H9 (cell line): ENCODE measurements around the gene ASCL1. TPM values are rescaled to one million over a fixed set of nuclear protein-coding genes. Genes with fewer than 3 reads are reported as not detected.

Experiments used
- DNase-seq: peaks from one replicate; pipeline ENCODE4 v3.0.0-alpha.2; 2017
- H2AFZ ChIP-seq: one replicate; pipeline ENCODE4 v1.6.1; 2013; ENCODE audit warnings: mild to moderate bottlenecking, low read length, control low read depth, moderate library complexity
- H2AK5ac ChIP-seq: 2 replicates; pipeline ENCODE4 v1.6.1; 2013; ENCODE audit warnings: low read length, control low read depth, mixed read lengths; ENCODE audit not compliant: insufficient read length
- H2BK120ac ChIP-seq: one replicate; pipeline ENCODE4 v1.6.1; 2013; ENCODE audit warnings: low read depth, mild to moderate bottlenecking, low read length, control low read depth, inconsistent platforms; ENCODE audit not compliant: poor library complexity, severe bottlenecking
- H2BK12ac ChIP-seq: 2 replicates; pipeline ENCODE4 v1.6.1; 2013; ENCODE audit warnings: low read length, control low read depth, mixed read lengths, low read depth; ENCODE audit not compliant: insufficient read length
- H2BK15ac ChIP-seq: 2 replicates; pipeline ENCODE4 v1.6.1; 2013; ENCODE audit warnings: low read depth, low read length, control low read depth
- H2BK20ac ChIP-seq: one replicate; pipeline ENCODE4 v1.6.1; 2013; ENCODE audit warnings: low read depth, mild to moderate bottlenecking, low read length, control low read depth, inconsistent platforms; ENCODE audit not compliant: poor library complexity, severe bottlenecking
- H2BK5ac ChIP-seq: 2 replicates; pipeline ENCODE4 v1.6.1; 2013; ENCODE audit warnings: low read length, control low read depth, mixed read lengths; ENCODE audit not compliant: insufficient read length
- H3K14ac ChIP-seq: 2 replicates; pipeline ENCODE4 v1.6.1; 2013; ENCODE audit warnings: low read length, control low read depth; ENCODE audit not compliant: insufficient read depth
- H3K18ac ChIP-seq: 2 replicates; pipeline ENCODE4 v1.6.1; 2013; ENCODE audit warnings: low read depth, mild to moderate bottlenecking, mixed read lengths, low read length, control low read depth; ENCODE audit not compliant: insufficient read length
- H3K23ac ChIP-seq: 2 replicates; pipeline ENCODE4 v1.6.1; 2013; ENCODE audit warnings: low read length, control low read depth, mixed read lengths, low read depth; ENCODE audit not compliant: insufficient read length
- H3K23me2 ChIP-seq: 2 replicates; pipeline ENCODE4 v1.6.1; 2013; ENCODE audit warnings: low read depth, mild to moderate bottlenecking, mixed read lengths, low read length, control low read depth; ENCODE audit not compliant: insufficient read length, poor library complexity, severe bottlenecking
- H3K27ac ChIP-seq: 2 replicates; pipeline ENCODE4 v1.5.1; 2013; ENCODE audit warnings: low read length, control low read depth, mixed read lengths, low read depth; ENCODE audit not compliant: insufficient read length
- H3K27me3 ChIP-seq: 2 replicates; pipeline ENCODE4 v1.6.1; 2013; ENCODE audit warnings: low read length, control low read depth, inconsistent platforms; ENCODE audit not compliant: insufficient read depth
- H3K4ac ChIP-seq: 2 replicates; pipeline ENCODE4 v1.6.1; 2013; ENCODE audit warnings: low read depth, mild to moderate bottlenecking, control low read depth, inconsistent platforms, low read length, moderate library complexity
- H3K4me1 ChIP-seq: 2 replicates; pipeline ENCODE4 v1.6.1; 2013; ENCODE audit warnings: low read length, control low read depth, inconsistent platforms; ENCODE audit not compliant: insufficient read depth
- H3K4me2 ChIP-seq: 2 replicates; pipeline ENCODE4 v1.6.1; 2013; ENCODE audit warnings: low read length, control low read depth, mixed read lengths; ENCODE audit not compliant: insufficient read length, insufficient read depth
- H3K56ac ChIP-seq: 2 replicates; pipeline ENCODE4 v1.6.1; 2013; ENCODE audit warnings: low read depth, mild to moderate bottlenecking, mixed read lengths, low read length, control low read depth; ENCODE audit not compliant: insufficient read length
- H3K79me1 ChIP-seq: 2 replicates; pipeline ENCODE4 v1.6.1; 2013; ENCODE audit warnings: low read depth, mild to moderate bottlenecking, moderate library complexity, low read length, control low read depth, inconsistent platforms; ENCODE audit not compliant: insufficient read depth, poor library complexity, severe bottlenecking
- H3K79me2 ChIP-seq: 2 replicates; pipeline ENCODE4 v1.6.1; 2013; ENCODE audit warnings: low read length, control low read depth, inconsistent platforms; ENCODE audit not compliant: insufficient read depth
- H3K9ac ChIP-seq: 2 replicates; pipeline ENCODE4 v1.6.1; 2013; ENCODE audit warnings: low read length, control low read depth, mixed read lengths; ENCODE audit not compliant: insufficient read length; ENCODE audit errors: extremely low read depth
- H3K9me3 ChIP-seq: one replicate; pipeline ENCODE4 v1.6.1; 2013; ENCODE audit warnings: low read depth, low read length, inconsistent platforms; ENCODE audit not compliant: control insufficient read depth
- H3T11ph ChIP-seq: one replicate; pipeline ENCODE4 v1.6.1; 2013; ENCODE audit warnings: mild to moderate bottlenecking, low read length, control low read depth, inconsistent platforms
- H4K20me1 ChIP-seq: one replicate; pipeline ENCODE4 v1.6.1; 2013; ENCODE audit not compliant: control insufficient read depth, insufficient read length, insufficient read depth
- H4K5ac ChIP-seq: 2 replicates; pipeline ENCODE4 v1.6.1; 2013; ENCODE audit warnings: low read depth, mild to moderate bottlenecking, mixed read lengths, low read length, control low read depth; ENCODE audit not compliant: insufficient read length
- H4K8ac ChIP-seq: replicated peaks from 2 replicates; pipeline ENCODE4 v1.6.1; 2013; ENCODE audit warnings: low read length, control low read depth, mixed read lengths, low read depth; ENCODE audit not compliant: insufficient read length
- H4K91ac ChIP-seq: 2 replicates; pipeline ENCODE4 v1.6.1; 2013; ENCODE audit warnings: low read depth, mild to moderate bottlenecking, moderate library complexity, mixed read lengths, low read length, control low read depth; ENCODE audit not compliant: insufficient read length
- H3K27ac Mint-ChIP-seq, 3 experiments: 2 replicates in 2 of 3; 3 replicates in 1 of 3; pipeline ENCODE4 v1.8.0; 2020 to 2021; ENCODE audit warnings: mixed read lengths in 3 of 3, mild to moderate bottlenecking in 1 of 3, moderate library complexity in 1 of 3
- H3K27me3 Mint-ChIP-seq: 2 replicates; pipeline ENCODE4 v1.8.0; 2021; ENCODE audit warnings: low read depth, mild to moderate bottlenecking, moderate library complexity, mixed read lengths
- H3K36me3 Mint-ChIP-seq, 3 experiments: 2 replicates in 2 of 3; 3 replicates in 1 of 3; pipeline ENCODE4 v1.8.0; 2020 to 2021; ENCODE audit warnings: low read depth in 3 of 3, mixed read lengths in 3 of 3; ENCODE audit not compliant: insufficient read depth in 1 of 3
- H3K4me1 Mint-ChIP-seq, 2 experiments: 2 replicates each; pipeline ENCODE4 v1.8.0; 2020; ENCODE audit warnings: mixed read lengths in 2 of 2
- H3K4me3 Mint-ChIP-seq, 2 experiments: 2 replicates in 1 of 2; 3 replicates in 1 of 2; pipeline ENCODE4 v1.8.0; 2020 to 2021; ENCODE audit warnings: mild to moderate bottlenecking in 2 of 2, mixed read lengths in 2 of 2, moderate library complexity in 1 of 2
- H3K9me3 Mint-ChIP-seq, 2 experiments: 2 replicates in 1 of 2; 3 replicates in 1 of 2; pipeline ENCODE4 v1.8.0; 2020; ENCODE audit warnings: mild to moderate bottlenecking in 2 of 2, mixed read lengths in 2 of 2, moderate library complexity in 1 of 2
- whole genome bisulfite sequencing: extraction: QIAGEN DNeasy Blood & Tissue Kit; methylation state at CpG from one replicate; pipeline ENCODE4 v1.1.7; 2013; ENCODE audit warnings: missing lambda C conversion rate, low lambda C conversion rate, mixed read lengths; ENCODE audit not compliant: insufficient read length; ENCODE audit errors: extremely low coverage; 5-methylcytosine and 5-hydroxymethylcytosine counted together
- total RNA-seq: library from RNA; stranded (reverse); gene quantifications from 2 replicates; pipeline ENCODE4 v1.2.1, GENCODE V29; 2021
- TF ChIP-seq, protein P1 (sequence below): fragments of 200-600 bp; sonication (generic); conservative IDR thresholded peaks from 3 replicates; pipeline ENCODE4 v1.8.0; 2021; ENCODE audit warnings: antibody characterized with exemption, mild to moderate bottlenecking

The ASCL1 gene
- total RNA-seq, 1 experiment from 2014 or later: not detected

DNA sequence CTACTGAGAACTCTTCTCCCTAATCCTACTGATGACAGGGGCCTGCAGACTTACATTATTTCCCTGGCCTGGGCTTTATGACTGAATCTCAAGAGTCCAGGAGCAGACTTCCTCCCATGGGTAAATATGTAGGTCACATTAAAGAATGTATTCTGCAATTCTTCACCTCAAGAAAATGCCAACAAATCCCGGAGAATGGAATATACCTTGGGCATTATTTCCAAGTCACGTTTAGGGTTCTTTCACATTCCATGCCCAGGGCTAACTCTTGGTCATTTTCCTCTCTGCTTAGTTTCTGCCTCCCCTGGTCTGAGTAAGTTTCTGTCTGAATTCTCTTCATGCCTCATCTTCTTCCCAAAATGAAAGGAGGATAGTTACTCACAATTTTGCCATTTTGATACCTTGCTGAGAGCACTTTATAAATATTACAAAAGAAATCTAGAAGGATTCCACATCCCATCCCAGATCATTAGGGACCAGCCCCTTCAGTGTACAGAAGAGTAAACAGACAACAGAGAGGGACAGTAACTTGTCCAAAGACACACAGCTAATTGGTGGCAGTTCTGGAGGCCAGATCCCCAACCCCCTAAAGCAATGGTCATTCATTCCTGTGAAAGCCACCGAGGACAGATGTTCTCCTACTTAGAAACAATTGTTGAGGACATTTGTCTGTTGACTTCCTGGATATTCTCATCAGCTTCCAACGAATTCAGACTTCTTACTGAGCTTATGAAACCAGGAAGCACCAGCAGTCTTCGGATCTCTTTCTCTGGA, 41.0 kb upstream of the ASCL1 start:
- Histone ChIP-seq H3K18ac (peak overlapping the region; percentile 36), H2BK20ac (no peak overlapping the region), H3K4me2 (peak overlapping the region; percentile 41), H3K56ac (no peak overlapping the region), H2BK12ac (no peak overlapping the region), H2AK5ac (no peak overlapping the region), H3K79me1 (no peaks in the 10 kb centered on the region), H3K27me3 (no peaks in the 10 kb centered on the region), H2AFZ (no peak overlapping the region), H3T11ph (no peak overlapping the region), H4K91ac (no peak overlapping the region), H3K23me2 (no peaks in the 10 kb centered on the region), H3K14ac (no peak overlapping the region), H4K8ac (no peak overlapping the region), H3K79me2 (no peaks in the 10 kb centered on the region), H4K20me1 (no peaks in the 10 kb centered on the region), H3K27ac (no peak overlapping the region), H3K9ac (no peak overlapping the region), H2BK15ac (no peak overlapping the region), H3K4me1 (no peaks in the 10 kb centered on the region; the same call in 1 of the 2 replicates), H2BK5ac (no peak overlapping the region), H3K4ac (no peak overlapping the region), H2BK120ac (no peak overlapping the region), H4K5ac (no peak overlapping the region), H3K9me3 (no peaks in the 10 kb centered on the region), H3K23ac (no peak overlapping the region)
- peaks cover 8% of the 10 kb centered on the region for H3K27me3 Mint-ChIP-seq
- peak overlapping the region in 2 of 3 experiments; percentile 87 to 92; a peak in 2 of 7 replicates for H3K27ac Mint-ChIP-seq
- peak overlapping the region; percentile 61 to 73; a peak in 3 of 5 replicates for H3K4me3 Mint-ChIP-seq
- H3K36me3 Mint-ChIP-seq: no peaks in the 10 kb centered on the region
- peaks cover 25 to 27% of the 10 kb centered on the region in 2 experiments for H3K4me1 Mint-ChIP-seq
- DNase-seq: no peak
- no peaks in the 10 kb centered on the region for H3K9me3 Mint-ChIP-seq
- WGBS: no CpG with 5 or more reads among the region's 5 CpGs
- TF ChIP-seq, protein P1, sequence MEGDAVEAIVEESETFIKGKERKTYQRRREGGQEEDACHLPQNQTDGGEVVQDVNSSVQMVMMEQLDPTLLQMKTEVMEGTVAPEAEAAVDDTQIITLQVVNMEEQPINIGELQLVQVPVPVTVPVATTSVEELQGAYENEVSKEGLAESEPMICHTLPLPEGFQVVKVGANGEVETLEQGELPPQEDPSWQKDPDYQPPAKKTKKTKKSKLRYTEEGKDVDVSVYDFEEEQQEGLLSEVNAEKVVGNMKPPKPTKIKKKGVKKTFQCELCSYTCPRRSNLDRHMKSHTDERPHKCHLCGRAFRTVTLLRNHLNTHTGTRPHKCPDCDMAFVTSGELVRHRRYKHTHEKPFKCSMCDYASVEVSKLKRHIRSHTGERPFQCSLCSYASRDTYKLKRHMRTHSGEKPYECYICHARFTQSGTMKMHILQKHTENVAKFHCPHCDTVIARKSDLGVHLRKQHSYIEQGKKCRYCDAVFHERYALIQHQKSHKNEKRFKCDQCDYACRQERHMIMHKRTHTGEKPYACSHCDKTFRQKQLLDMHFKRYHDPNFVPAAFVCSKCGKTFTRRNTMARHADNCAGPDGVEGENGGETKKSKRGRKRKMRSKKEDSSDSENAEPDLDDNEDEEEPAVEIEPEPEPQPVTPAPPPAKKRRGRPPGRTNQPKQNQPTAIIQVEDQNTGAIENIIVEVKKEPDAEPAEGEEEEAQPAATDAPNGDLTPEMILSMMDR: no peak
